ENCODE results near the gene RCC1.
A peak's percentile ranks its signal among the peaks of the same experiment; 100 is the strongest.
"Not testable (repeated sequence)": the region's sequence is repeated elsewhere in the genome, so short reads cannot be mapped to it uniquely, and the experiment has no call there.

RCC1 gene

GRCh38 chr1:28551381-28551780 lies 45.5 kb downstream of the RCC1 start:
- DNase-seq = no peak

GRCh38 chr1:28552758-28553663 lies 47.2 kb downstream of the RCC1 start, which contains the start of gene TRNAU1AP:
Gene TRNAU1AP (plus strand): TSS chr1:28553085. CDS start chr1:28553111, 26 bp downstream.
- DNase-seq = peak; percentile 85 to 95

DNA sequence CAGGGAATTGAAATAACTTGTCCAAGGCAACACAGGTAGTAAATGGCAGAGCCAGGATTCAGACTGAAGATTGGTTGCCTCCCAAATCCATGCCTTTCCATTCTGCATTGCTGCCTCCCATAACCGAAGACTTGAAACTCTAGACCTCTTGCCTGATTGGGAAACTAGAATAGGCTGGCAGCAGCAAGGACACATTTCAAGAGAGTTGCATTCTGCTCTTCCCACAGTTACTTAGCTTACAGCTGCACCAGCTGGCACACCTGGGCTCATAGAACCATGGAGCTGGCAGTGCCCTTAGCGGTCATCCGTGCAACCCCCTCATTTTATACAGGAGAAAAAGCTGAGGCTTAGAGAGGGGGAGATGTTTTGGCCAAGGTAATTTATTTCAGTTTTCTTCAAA lies 55.0 kb downstream of the RCC1 start:
- DNase-seq = no peak

DNA sequence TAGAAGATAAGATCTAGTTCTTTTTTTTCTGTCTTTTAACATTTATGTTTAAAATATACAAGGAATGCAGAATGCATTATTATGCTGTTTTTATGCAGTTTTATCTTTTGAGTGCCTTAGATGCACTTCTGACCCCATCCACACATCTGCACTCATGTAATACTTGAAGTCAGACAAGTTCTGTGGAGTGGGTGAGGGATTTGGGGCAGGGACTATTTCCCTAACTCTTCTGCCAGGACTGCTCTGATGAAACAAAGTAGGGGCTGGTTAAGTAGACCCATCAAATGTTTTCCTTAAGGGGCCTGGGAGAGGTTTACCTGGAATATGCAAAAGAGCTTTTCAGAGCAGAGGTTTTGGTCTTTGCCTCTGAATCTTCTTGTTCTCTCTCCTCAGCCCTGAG lies 58.5 kb downstream of the RCC1 start:
- DNase-seq = no peak

DNA sequence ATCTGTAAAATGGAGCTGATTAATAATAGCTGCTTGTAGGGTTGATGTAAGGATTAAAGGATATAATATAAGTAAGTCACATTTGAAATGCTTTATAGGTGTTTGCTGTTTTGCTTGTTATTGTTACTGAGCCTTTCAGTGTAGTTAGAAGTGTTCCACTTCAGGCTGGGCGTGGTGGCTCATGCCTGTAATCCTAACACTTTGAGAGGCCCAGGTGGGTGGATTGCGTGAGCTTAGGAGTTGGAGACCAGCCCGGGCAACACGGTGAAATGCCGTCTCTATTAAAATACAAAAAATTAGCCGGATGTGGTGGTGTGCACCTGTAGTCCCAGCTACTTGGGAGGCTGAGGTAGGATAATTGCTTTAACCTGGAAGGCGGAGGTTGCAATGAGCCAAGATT lies 59.2 kb downstream of the RCC1 start:
- DNase-seq = no peak

- DNase-seq = no peak
These were observed 59.9 kb downstream of the RCC1 start for GRCh38 chr1:28565726-28566125.

DNA sequence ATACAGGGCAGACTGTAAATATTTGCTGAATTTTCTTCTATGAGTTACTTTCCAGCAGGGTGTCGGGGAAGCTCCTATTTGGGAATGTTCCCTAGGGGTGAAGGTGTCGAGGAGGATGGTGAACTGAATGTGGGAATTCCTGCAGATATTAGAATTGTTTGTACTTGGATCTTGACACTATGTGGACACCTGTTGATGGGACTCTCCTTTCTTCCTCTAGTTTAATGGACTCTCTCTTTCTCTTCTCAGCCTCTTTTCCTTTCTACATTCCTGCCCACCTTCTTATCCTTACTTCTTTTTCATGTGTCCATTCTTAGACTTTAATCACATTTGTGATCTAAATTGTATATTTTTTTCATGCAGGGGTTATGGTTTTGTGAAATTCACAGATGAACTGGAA lies 61.1 kb downstream of the RCC1 start:
- DNase-seq = no peak

- DNase-seq = no peak
These were observed 66.1 kb downstream of the RCC1 start for GRCh38 chr1:28571911-28572310.

GRCh38 chr1:28572891-28573290 lies 67.0 kb downstream of the RCC1 start:
- not testable (repeated sequence) for DNase-seq

GRCh38 chr1:28573564-28573963 lies 67.7 kb downstream of the RCC1 start:
- no peak for DNase-seq

GRCh38 chr1:28577052-28577678 lies 71.3 kb downstream of the RCC1 start:
- DNase-seq = no peak

DNA sequence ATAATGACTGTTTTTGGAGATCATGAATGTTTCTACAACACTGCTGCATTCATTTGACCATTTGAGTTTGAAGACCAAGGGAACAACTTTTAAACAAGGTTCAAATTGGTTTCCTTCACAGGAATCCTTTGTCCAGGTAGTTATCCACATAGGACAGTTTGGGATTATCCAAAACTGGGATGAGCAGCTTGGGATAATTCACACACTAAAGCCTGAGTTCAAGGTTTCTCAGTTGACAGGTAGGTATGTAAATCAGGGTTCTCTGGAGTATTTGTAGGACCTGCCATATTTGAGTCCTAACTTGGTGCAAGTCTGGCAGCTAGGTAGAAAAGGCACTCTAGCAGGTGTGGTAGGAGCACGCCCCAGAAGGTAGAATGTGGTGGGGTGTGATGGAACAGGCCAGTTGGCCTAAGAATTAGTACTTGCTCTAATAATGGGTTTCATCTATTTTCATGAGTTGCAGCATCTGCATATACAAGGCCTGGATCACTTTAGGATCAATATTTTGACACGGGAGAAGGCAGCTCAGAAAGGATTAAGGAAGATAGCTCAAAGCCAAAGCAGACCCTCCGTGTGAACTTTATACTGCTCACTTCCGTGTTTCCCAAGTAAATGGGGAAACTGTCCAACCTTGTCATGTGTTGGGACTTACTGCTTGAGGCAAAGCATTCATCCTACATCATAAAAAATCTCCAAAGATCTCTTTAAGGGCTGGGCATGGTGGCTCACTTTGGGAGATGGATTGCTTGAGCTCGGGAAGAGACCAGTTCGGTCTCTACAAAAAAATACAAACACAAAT lies 72.1 kb downstream of the RCC1 start:
- DNase-seq = no peak

DNA sequence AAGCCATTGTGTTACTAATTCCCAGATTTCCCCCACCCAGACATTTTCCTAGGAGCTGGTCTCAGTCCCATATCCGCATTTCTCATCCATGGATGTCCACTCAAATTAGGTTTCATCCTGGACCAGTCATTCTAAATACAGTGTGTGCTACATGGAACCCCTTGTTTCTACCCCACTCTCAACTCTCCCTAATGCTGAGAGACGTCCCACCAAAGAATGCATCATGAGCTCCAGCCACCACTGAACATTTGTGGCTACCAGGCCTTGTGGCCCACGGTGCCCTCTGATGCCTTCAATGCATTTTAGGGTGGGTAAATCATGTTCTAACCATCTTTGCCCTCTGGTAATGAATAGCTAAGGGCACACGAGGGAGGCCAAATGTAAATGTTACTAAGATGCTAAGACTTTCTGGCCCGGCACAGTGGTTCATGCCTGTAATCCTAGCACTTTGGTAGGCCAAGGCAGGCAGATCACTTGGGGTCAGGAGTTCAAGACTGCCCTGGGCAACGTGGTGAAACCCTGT lies 72.9 kb downstream of the RCC1 start:
- DNase-seq = no peak

- DNase-seq = no peak
These were observed 73.6 kb downstream of the RCC1 start for GRCh38 chr1:28579401-28579800.

- no peak for DNase-seq
These were observed 75.1 kb downstream of the RCC1 start for GRCh38 chr1:28580722-28581530.

DNA sequence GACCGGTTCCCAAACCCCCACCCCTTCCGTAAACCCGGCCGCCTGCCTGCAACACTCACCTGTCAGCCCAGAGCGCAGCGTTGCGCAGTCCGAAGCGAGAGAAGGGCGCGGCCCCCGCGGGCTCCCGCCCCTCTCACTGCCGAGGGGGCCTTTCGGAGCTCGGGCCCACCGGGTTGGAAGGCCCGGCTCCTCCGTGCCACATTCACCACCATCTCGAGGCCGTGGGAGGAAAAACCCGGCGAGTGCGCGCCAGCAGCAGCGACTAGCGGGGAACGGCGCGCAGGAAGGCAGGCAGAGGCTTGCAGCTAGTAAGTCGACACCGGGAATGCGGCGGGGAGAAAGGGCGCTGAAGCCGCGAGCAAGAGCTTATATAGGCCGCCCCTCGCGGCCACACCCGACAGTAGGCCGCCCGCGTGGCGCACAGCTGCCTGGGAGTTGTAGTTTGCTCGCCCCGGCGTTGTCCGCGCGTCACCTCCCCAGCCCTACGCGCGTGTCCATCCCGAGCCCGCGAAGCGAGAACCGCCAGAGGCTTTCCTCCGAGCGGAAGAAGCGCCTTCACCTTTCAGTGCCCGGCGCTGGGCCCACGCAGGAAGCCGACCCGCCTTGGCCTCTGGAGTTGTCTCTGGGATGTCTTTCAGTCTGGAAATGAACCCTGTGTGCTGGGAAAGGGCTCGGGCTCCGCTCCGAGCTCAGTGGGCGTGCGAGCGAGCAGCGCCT lies 75.8 kb downstream of the RCC1 start:
- peak; percentile 91 to 96 for DNase-seq

DNA sequence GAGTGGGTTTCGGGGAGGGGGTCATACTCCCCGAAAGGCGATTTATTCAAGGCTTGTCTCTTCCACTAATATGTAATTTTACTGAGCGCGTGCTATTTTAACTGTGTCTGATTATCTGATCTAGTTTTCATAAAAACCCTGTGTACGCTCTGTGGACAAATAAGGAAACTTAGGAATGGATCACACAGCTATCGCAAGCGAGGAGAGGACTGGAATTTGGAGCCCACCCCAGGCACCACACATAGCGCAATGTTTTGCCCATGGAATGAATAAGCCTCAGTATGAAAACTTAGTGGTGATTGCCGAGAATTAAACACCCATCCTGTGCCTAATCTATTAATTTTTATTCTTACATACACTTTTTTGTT lies 76.4 kb downstream of the RCC1 start:
- no peak for DNase-seq

DNA sequence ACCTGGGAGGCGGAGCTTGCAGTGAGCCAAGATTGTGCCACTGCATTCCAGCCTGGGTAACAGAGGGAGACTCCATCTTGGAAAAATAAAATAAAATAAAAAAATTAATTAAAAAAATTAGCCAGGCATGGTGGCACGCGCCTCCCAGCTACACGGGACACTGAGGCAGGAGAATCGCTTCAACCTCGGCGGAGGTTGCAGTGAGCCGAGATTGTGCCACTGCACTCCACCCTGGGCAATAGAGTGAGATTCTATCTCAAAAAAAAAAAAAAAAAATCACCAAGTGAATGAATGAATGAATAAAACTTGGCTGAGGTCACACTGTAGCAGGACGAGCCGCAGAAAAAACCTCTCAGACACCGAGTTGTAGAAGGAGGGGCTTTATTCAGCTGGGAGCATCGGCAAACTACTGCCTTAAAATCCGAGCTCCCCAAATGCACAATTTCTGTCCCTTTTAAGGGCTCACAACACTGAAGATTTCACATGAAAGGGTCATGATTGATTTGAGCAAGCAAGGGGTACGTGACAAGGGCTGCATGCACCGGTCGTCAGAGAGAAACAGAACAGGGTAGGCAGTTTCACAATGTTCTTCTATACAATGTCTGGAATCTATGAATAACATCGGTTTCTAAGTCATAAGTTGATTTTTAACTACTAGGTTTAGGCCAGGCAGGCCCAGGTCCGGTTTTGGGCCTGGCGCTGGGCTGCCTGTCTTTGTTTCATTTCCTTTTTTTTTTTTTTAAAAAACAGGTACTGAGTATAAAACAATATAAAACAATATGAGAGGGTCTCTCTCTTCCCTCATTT lies 80.9 kb downstream of the RCC1 start:
- DNase-seq = not testable (repeated sequence)

Data from hippocampal formation (tissue), 2 donors.